ENCODE data around the gene SLC5A6.
"Not testable (repeated sequence)": the region's sequence is repeated elsewhere in the genome, so short reads cannot be mapped to it uniquely, and the experiment has no call there.

The SLC5A6 gene

DNA sequence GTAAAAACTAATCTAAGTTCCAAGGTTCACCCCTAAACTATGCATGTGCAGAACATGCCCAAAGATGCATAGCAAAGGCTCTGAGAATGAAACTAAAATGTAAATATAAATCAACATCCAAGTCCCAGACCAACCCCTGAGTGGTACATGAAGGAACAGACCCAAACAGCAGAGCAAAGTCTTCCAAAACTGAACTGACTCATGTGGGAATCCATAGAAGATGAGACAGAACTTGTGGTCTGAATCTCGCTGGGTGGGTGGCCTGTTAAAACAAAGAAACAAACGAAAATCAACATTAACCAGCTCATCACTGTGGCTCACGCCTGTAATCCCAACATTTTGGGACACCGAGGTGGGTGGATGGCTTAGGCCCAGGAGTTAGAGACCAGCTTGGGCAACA lies 29.7 kb downstream of the SLC5A6 start:
- TF ChIP-seq, protein P1, sequence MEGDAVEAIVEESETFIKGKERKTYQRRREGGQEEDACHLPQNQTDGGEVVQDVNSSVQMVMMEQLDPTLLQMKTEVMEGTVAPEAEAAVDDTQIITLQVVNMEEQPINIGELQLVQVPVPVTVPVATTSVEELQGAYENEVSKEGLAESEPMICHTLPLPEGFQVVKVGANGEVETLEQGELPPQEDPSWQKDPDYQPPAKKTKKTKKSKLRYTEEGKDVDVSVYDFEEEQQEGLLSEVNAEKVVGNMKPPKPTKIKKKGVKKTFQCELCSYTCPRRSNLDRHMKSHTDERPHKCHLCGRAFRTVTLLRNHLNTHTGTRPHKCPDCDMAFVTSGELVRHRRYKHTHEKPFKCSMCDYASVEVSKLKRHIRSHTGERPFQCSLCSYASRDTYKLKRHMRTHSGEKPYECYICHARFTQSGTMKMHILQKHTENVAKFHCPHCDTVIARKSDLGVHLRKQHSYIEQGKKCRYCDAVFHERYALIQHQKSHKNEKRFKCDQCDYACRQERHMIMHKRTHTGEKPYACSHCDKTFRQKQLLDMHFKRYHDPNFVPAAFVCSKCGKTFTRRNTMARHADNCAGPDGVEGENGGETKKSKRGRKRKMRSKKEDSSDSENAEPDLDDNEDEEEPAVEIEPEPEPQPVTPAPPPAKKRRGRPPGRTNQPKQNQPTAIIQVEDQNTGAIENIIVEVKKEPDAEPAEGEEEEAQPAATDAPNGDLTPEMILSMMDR (IDR thresholded peaks at IDR 0.05; ENCODE audit: low read depth, low read length), result no peak
- H3K4me3 ChIP-seq (ENCODE audit: low read depth, low read length), result no peak overlapping the region

DNA sequence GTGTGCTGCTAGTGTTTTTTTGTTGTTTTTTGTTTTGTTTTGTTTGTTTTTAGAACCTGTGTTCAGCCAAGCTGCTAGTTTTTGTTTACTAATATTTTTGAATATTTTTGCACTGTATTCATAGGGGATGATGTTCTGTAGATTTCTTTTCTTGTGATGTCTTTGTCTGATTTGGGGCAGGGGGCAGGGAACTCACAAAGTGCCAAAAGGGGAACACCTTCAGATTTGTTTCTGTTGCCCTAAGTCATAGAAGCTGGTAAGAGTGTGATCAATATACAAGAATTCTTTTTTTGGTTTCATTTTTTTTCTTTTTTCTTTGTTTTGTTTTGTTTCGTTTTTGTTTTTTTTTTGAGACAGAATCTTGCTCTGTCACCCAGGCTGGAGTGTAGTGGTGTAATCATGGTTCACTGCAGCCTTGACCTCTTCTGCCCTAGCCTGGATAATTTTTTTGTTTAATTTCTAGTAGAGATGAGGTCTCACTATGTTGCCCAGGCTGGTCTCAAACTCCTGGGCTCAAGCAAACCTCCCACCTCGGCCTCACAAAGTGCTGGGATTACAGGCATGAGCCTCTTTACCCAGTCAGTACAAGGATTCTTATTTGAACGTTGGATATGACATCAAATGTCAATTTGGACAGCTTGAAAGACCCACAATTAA lies 32.6 kb downstream of the SLC5A6 start:
- TF ChIP-seq, protein P1 (IDR thresholded peaks at IDR 0.05; ENCODE audit: low read depth, low read length), result no peak

DNA sequence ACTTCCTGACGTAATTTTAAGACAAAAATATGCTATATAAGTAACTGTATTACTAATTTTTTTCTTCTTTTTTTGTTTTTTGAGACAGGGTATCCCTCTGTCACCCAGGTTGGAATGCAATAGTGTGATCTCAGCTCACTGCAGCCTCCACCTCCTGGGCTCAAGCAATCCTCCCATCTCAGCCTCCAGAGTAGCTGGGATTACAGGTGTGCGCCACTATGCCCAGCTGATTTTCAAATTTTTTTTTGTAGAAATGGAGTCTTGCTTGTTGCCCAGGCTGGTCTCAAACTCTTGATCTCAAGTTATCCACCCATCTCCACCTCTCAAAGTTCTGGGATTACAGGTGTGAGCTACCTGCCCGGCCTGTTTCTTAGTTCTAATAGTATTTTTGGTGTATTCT lies 33.6 kb downstream of the SLC5A6 start:
- TF ChIP-seq, protein P1 (IDR thresholded peaks at IDR 0.05; ENCODE audit: low read depth, low read length), result no peak

More for the DNA sequence above, 32.6 kb downstream of the SLC5A6 start:
- H3K4me3 ChIP-seq (ENCODE audit: low read depth, low read length), result no peak overlapping the region

DNA sequence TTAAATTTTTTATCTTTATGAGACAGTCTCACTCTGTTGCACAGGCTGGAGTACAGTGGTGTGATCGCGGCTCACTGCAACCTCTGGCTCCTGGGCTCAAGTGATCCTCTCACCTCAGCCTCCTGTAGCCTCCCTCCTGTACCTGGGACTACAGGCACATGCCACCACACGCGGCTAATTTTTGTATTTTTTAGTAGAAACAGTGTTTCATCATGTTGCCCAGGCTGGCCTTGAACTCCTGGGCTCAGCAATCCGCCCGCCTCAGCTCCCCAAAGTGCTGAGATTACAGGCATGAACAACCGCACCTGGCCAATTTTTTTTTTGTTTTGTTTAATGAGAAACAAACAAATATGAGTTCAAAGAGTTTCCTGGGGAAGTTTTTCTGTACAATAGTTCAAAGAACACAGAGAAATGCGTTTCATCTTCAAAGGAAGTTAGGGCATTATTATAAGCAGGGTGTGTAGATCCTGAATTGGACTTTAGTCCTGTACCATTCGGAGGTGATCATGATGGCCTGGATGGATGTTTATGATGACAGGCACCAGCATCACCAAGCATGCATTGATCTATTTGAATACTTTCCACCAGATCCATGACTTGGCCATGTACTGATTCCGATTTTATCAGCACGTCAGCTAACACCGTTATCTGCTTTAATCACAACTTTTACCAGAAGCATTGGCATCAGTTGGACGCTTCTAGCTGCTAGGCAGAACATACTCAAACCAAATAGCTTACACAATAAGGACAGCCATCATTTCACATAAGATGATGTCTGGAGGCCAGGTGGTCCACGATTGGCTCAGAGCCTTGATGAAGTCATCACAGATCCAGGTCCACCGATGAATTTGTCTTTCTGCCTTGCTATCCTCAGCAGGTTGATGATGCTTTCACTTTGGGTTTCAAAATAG lies 34.4 kb downstream of the SLC5A6 start:
- TF ChIP-seq, protein P1 (IDR thresholded peaks at IDR 0.05; ENCODE audit: low read depth, low read length), result no peak
- no peak overlapping the region for H3K4me3 ChIP-seq (ENCODE audit: low read depth, low read length)

More for the DNA sequence above, 33.6 kb downstream of the SLC5A6 start:
- no peak overlapping the region for H3K4me3 ChIP-seq (ENCODE audit: low read depth, low read length)

DNA sequence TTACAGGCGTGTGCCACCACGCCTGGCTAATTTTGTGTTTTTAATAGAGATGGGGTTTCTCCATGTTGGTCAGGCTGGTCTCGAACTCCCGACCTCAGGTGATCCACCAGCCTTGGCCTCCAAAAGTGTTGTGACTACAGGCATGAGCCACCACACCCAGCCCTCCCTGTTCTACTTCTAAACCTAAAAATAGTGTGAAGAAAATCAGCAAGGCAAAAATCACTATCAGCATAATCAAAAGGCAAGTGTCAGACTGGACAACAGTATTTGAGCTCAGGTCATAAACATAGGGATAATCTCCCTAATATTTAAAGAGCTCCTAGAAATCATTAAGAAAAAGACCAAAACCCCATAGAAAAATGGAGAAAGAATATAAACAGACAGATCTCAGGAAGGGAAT lies 36.3 kb downstream of the SLC5A6 start:
- not testable (repeated sequence) for H3K4me3 ChIP-seq (ENCODE audit: low read depth, low read length)

DNA sequence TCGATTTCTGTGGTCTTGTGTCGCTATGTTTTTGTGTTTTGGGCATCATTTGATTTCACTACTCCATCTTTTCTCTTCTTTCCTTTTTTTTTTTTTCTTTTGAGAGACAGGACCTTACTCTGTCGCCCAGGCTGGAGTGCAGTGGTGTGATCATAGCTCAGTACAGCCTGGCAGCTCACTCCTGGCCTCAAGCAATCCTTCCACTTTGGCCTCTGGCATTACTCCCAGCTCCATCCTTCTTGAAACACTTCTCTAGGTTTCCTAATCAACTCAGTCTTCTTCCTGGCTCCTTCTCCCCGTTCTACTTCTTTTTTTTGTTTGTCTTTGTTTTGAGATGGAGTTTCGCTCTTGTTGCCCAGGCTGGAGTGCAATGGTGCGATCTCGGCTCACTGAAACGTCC lies 36.7 kb downstream of the SLC5A6 start:
- TF ChIP-seq, protein P1 (IDR thresholded peaks at IDR 0.05; ENCODE audit: low read depth, low read length), result no peak
- no peak overlapping the region for H3K4me3 ChIP-seq (ENCODE audit: low read depth, low read length)

DNA sequence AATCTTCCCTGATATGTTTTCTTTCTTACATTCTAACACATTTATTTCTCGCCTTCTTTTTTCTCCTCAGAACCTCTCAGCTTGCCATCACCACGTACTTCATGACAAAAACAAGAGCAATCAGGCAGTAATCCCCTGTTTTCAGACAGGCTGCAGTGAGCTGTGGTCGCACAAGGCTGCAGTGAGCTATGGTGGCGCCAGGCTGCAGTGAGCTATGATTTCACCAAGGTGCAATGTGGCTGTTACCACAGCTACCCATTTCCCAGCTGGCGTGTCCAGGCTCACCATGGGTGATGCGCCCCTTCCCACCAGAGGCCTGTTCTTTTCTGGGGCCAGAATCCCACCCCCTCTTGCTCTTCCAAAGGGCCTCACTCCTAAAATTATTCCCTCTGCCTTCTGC lies 37.4 kb downstream of the SLC5A6 start:
- no peak overlapping the region for H3K4me3 ChIP-seq (ENCODE audit: low read depth, low read length)
- TF ChIP-seq, protein P1 (IDR thresholded peaks at IDR 0.05; ENCODE audit: low read depth, low read length), result no peak
